ENCODE results near the gene CHCHD3.

DNA sequence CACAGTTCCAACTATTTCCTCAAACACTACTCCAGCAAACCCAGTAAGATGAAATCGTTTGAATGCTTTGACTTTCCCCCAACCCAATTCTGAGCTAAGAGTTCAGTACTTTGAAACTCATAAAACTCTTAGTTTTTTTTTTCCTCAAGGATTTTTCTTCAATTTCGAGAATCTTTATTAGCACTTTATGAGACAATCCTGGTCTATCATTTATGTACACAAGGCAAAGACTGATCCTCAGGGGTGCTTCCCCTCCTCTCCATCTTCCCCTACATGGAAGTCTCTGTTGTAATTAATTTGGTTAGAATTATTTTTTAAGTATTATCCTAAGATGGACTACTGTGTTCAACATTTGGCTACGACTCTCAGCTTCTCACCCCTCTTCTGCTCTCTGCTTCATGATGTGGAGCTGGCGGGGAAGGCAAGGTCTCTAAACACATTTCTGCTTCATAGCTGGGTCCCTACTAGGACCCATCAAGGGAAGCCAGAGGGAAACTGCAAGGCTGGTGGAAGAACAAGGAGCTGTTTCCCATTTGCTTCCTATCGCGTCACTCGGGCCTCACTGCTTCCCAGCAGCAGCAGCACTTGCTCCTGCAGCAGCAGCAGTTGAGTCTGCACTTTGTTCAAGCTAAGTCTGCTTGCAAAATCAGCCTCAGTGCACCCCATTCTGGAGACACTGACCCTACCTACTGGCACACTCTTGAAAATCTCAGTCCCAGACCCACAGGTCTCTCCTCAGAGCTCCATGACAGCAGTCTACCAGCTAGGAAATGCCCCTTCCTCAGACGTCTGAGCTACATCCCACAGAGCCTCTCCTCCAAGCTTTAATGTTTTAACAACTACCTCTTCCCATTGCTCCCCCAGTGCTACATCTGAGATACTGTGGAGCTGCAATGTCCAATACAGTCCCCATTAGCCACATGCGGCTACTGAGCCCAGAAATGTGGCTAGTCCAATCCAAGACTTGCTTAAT, 90.0 kb downstream of the CHCHD3 start:
- TF ChIP-seq RARB (CRISPR knock-in tag; IDR thresholded peaks at IDR 0.05) (no peak), BACH2 (CRISPR knock-in tag; IDR thresholded peaks at IDR 0.05; ENCODE audit: borderline replicate concordance) (no peak), PATZ1 (CRISPR knock-in tag; IDR thresholded peaks at IDR 0.05; ENCODE audit: borderline replicate concordance) (no peak), ZFP30 (CRISPR knock-in tag; IDR thresholded peaks at IDR 0.05) (no peak), ZNF8 (CRISPR knock-in tag; IDR thresholded peaks at IDR 0.05) (no peak)

Measured in SK-N-SH treated with all-trans-retinoic acid at 6 μM for 48 hours (cell line).